GM12878 (cell line): Measurements from ENCODE around the gene PARM1. TPM values are rescaled to one million over a fixed set of nuclear protein-coding genes. Genes with fewer than 3 reads are reported as not detected.

Source experiments
- ATAC-seq: fragments of 200-7000 bp; cut with Tn5 transposase; 3 replicates; pipeline ENCODE4 v1.9.1; 2020; ENCODE audit warnings: mild to moderate bottlenecking, moderate library complexity
- BruUV-seq: library from RNA; stranded (reverse); fragments of 400-500 nt; replicated peaks from 2 replicates; lab custom pipeline; 2021; lab: Mats Ljungman, UMichigan
- CTCF ChIA-PET: fragments of 300-600 bp; sonication (Branson Sonifier 250); formaldehyde crosslinking; extraction: SDS; loops from one replicate; lab custom pipeline; 2021; ENCODE audit warnings: inconsistent platforms; lab: Yijun Ruan, JAX
- POLR2A ChIA-PET: fragments of 350-600 bp; formaldehyde crosslinking; extraction: SDS; loops from one replicate; lab custom pipeline; 2021; ENCODE audit warnings: inconsistent platforms; lab: Charles Lee
- RAD21 ChIA-PET: fragments of 300-600 bp; sonication (Branson Sonifier 250); formaldehyde crosslinking; loops from one replicate; lab custom pipeline; 2023; ENCODE audit warnings: antibody characterized with exemption; ENCODE audit not compliant: unreplicated experiment; lab: Charles Lee
- SMC1A ChIA-PET: fragments of 300-600 bp; sonication (Branson Sonifier 250); formaldehyde crosslinking; loops from one replicate; lab custom pipeline; 2023; ENCODE audit not compliant: unreplicated experiment, uncharacterized antibody; lab: Charles Lee
- DNase-seq: peaks from one replicate; pipeline ENCODE4 v3.0.0-alpha.2; 2011; ENCODE audit warnings: low read depth, low spot score
- FAIRE-seq: peaks from 3 replicates; lab custom pipeline; 2011; peaks lifted over from hg19 to GRCh38; lab: Jason Lieb, UNC
- H2AFZ ChIP-seq: 2 replicates; pipeline ENCODE4 v1.6.0; 2011; ENCODE audit warnings: low read depth, low read length, control low read depth; ENCODE audit not compliant: control insufficient read depth
- H3K27ac ChIP-seq: 2 replicates; pipeline ENCODE4 v1.5.1; 2011; ENCODE audit warnings: control low read depth; ENCODE audit not compliant: control insufficient read depth, insufficient read depth
- H3K27me3 ChIP-seq, 2 experiments: replicated peaks in 1 of 2; 2 replicates each; pipeline versions ENCODE4 v1.6.0 to v1.6.1; 2011; ENCODE audit warnings: low read length in 1 of 2; ENCODE audit not compliant: control insufficient read depth in 2 of 2, insufficient read depth in 2 of 2
- H3K36me3 ChIP-seq, 2 experiments: 2 replicates each; pipeline ENCODE4 v1.5.1; 2011; ENCODE audit warnings: low read length in 1 of 2; ENCODE audit not compliant: control insufficient read depth in 2 of 2, insufficient read depth in 2 of 2
- H3K4me1 ChIP-seq: 2 replicates; pipeline ENCODE4 v1.6.1; 2011; ENCODE audit warnings: mild to moderate bottlenecking, low read length, moderate library complexity, mixed read lengths; ENCODE audit not compliant: control insufficient read depth, insufficient read depth
- H3K4me2 ChIP-seq: 2 replicates; pipeline ENCODE4 v1.6.0; 2011; ENCODE audit warnings: control low read depth; ENCODE audit not compliant: control insufficient read depth, insufficient read depth
- H3K4me3 ChIP-seq: fragments of 200-600 bp; sonication (generic); 2 replicates; pipeline ENCODE4 v1.5.1; 2016
- H3K79me2 ChIP-seq: 2 replicates; pipeline ENCODE4 v1.6.0; 2011; ENCODE audit warnings: low read length; ENCODE audit not compliant: control insufficient read depth, insufficient read depth
- H3K9ac ChIP-seq: 2 replicates; pipeline ENCODE4 v1.8.0; 2011; ENCODE audit warnings: low read length, control low read depth, mixed read lengths; ENCODE audit not compliant: control insufficient read depth, insufficient read depth
- H3K9me3 ChIP-seq: replicated peaks from 3 replicates; pipeline ENCODE4 v1.5.1; 2011; ENCODE audit warnings: mild to moderate bottlenecking, low read length; ENCODE audit not compliant: control insufficient read depth, insufficient read depth
- H4K20me1 ChIP-seq: 2 replicates; pipeline ENCODE4 v1.6.0; 2011; ENCODE audit not compliant: control insufficient read depth, insufficient read depth
- CBFB ChIP-seq: IDR thresholded peaks from 2 replicates; pipeline ENCODE4 v1.6.1; 2016; ENCODE audit warnings: antibody characterized with exemption, low read depth
- CREB1 ChIP-seq: IDR thresholded peaks from 2 replicates; pipeline ENCODE4 v1.6.1; 2012; ENCODE audit warnings: low read depth, mild to moderate bottlenecking, inconsistent platforms
- MTA3 ChIP-seq: IDR thresholded peaks from 2 replicates; pipeline ENCODE4 v1.6.1; 2012; ENCODE audit warnings: low read length, inconsistent platforms, borderline replicate concordance
- MYB ChIP-seq: fragments of 150-350 bp; IDR thresholded peaks from 2 replicates; pipeline ENCODE4 v1.6.1; 2014; ENCODE audit warnings: mild to moderate bottlenecking, low read depth, low read length, borderline replicate concordance
- SIX5 ChIP-seq: IDR thresholded peaks from 2 replicates; pipeline ENCODE4 v1.6.1; 2011; ENCODE audit warnings: mild to moderate bottlenecking, low read depth, low read length, moderate library complexity; ENCODE audit not compliant: severe bottlenecking
- ZNF217 ChIP-seq: fragments of 450-650 bp; IDR thresholded peaks from 2 replicates; pipeline ENCODE4 v1.6.1; 2017; ENCODE audit warnings: antibody characterized with exemption, mild to moderate bottlenecking
- WGBS: methylation state at CpG from one replicate; pipeline ENCODE4 v1.1.6; 2016; ENCODE audit warnings: low lambda C conversion rate; ENCODE audit not compliant: insufficient replicate concordance, insufficient coverage; ENCODE audit errors: missing lambda C conversion rate; 5-methylcytosine and 5-hydroxymethylcytosine counted together
- in situ Hi-C: fragments of 300-500 bp; cut with MboI; formaldehyde crosslinking; loops from 9 replicates; pipeline ENCODE4 v1.14.3; 2018; ENCODE audit warnings: mixed read lengths
- intact Hi-C: fragments of 100-400 bp; cut with micrococcal nuclease; formaldehyde crosslinking; loops from one replicate; pipeline ENCODE4 v1.14.2; 2022; ENCODE audit not compliant: unreplicated experiment
- polyA plus RNA-seq, 11 experiments: library from polyadenylated mRNA; depleted of rRNA in 4 of 11; unstranded in 6 of 11; stranded (reverse) in 5 of 11; fragments of >200 nt; fragmentation: Nextera tagmentation in 4 of 11; fragmentation: Illumina TruSeq in 1 of 11; extraction: Ambion mirVana in 4 of 11; extraction: Trizol in 1 of 11; gene quantifications; 1 replicate in 1 of 11; 2 replicates in 10 of 11; pipeline versions ENCODE4 v1.2.1 to v1.2.3, GENCODE V29; 2011 to 2016; ENCODE audit warnings: inconsistent platforms in 2 of 11, missing spikeins in 2 of 11, low read depth in 1 of 11
- total RNA-seq, 4 experiments: library from RNA; depleted of rRNA in 3 of 4; stranded (reverse); fragments of >200 nt in 3 of 4; fragmentation: Illumina TruSeq in 1 of 4; extraction: Trizol in 1 of 4; gene quantifications; 2 replicates each; pipeline versions ENCODE4 v1.2.1 to v1.2.3, GENCODE V29; 2013 to 2021
- TF ChIP-seq, protein P1 (sequence below): fragments of 450-650 bp; IDR thresholded peaks from 2 replicates; pipeline ENCODE4 v1.6.1; 2017; ENCODE audit warnings: mild to moderate bottlenecking
- TF ChIP-seq, protein P2 (sequence below): fragments of 450-650 bp; IDR thresholded peaks from 2 replicates; pipeline ENCODE4 v1.6.1; 2014; ENCODE audit warnings: mild to moderate bottlenecking
- TF ChIP-seq, protein P3 (sequence below): fragments of 450-650 bp; IDR thresholded peaks from 2 replicates; pipeline ENCODE4 v1.6.1; 2017; ENCODE audit warnings: low read depth, mild to moderate bottlenecking, moderate library complexity
- TF ChIP-seq, protein P4 (sequence below): fragments of 150-350 bp; IDR thresholded peaks from 2 replicates; pipeline ENCODE4 v1.6.1; 2014; ENCODE audit warnings: mild to moderate bottlenecking, low read depth, low read length
- TF ChIP-seq, protein P5 (sequence below): IDR thresholded peaks from 2 replicates; pipeline ENCODE4 v1.6.1; 2011; ENCODE audit warnings: borderline replicate concordance, low read depth, mild to moderate bottlenecking, moderate library complexity, mixed read lengths, low read length; ENCODE audit not compliant: insufficient read depth; ENCODE audit errors: extremely low read length

PARM1 gene
- total and polyA plus RNA-seq, 10 of the 15 experiments (the other 5 are each of a cell fraction or from before 2014, with no cell fraction given), result 13.9 to 56.2 (median 41.3) TPM

DNA sequence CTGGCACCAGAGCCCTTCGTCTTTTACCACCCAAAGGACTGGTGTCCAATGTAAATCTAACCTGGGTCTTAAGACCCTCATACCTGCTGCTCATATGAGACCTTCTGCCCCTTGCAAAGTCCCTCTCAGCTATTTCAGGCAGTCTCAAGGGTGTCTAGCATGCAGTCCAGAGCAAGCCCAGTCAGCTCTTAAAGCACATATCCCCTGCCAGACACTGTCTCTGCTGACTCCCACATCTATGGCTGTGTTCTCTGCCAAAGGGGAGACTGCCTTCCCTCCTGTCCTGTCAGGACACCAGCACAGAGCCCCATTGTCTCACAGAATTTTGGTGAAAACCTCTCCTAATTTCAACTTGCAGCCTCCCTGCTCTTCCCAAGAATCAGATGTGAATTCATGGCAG is 118.5 kb downstream of the PARM1 start:
- intact Hi-C loops, result no loop called here
- no peak for DNase-seq
- no peaks in the 10 kb centered on the region for H3K9me3 ChIP-seq
- H4K20me1 ChIP-seq, result no peaks in the 10 kb centered on the region
- H3K79me2 ChIP-seq, result no peaks in the 10 kb centered on the region
- H3K4me3 ChIP-seq, result no peak overlapping the region
- no peak for ATAC-seq
- POLR2A ChIA-PET, result no interaction called here
- H3K4me2 ChIP-seq, result no peak overlapping the region
- WGBS, result 21% methylated on average over 1 of the region's 1 CpG
- CTCF ChIA-PET, result no interaction called here
- SMC1A ChIA-PET, result interaction anchor here (1.0 kb wide), 1 partner anchor 15 kb away, joined by 3 read pairs; no protein-coding TSS in a partner anchor
- H3K27me3 ChIP-seq, result no peaks in the 10 kb centered on the region
- no TSS peak for BruUV-seq
- TF ChIP-seq MTA3, result no peak
- TF ChIP-seq ZNF217, result no peak
- no peak for TF ChIP-seq SIX5
- TF ChIP-seq, protein P1, sequence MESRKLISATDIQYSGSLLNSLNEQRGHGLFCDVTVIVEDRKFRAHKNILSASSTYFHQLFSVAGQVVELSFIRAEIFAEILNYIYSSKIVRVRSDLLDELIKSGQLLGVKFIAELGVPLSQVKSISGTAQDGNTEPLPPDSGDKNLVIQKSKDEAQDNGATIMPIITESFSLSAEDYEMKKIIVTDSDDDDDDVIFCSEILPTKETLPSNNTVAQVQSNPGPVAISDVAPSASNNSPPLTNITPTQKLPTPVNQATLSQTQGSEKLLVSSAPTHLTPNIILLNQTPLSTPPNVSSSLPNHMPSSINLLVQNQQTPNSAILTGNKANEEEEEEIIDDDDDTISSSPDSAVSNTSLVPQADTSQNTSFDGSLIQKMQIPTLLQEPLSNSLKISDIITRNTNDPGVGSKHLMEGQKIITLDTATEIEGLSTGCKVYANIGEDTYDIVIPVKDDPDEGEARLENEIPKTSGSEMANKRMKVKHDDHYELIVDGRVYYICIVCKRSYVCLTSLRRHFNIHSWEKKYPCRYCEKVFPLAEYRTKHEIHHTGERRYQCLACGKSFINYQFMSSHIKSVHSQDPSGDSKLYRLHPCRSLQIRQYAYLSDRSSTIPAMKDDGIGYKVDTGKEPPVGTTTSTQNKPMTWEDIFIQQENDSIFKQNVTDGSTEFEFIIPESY, result no peak
- TF ChIP-seq, protein P2, sequence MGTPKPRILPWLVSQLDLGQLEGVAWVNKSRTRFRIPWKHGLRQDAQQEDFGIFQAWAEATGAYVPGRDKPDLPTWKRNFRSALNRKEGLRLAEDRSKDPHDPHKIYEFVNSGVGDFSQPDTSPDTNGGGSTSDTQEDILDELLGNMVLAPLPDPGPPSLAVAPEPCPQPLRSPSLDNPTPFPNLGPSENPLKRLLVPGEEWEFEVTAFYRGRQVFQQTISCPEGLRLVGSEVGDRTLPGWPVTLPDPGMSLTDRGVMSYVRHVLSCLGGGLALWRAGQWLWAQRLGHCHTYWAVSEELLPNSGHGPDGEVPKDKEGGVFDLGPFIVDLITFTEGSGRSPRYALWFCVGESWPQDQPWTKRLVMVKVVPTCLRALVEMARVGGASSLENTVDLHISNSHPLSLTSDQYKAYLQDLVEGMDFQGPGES, result no peak
- TF ChIP-seq, protein P3, sequence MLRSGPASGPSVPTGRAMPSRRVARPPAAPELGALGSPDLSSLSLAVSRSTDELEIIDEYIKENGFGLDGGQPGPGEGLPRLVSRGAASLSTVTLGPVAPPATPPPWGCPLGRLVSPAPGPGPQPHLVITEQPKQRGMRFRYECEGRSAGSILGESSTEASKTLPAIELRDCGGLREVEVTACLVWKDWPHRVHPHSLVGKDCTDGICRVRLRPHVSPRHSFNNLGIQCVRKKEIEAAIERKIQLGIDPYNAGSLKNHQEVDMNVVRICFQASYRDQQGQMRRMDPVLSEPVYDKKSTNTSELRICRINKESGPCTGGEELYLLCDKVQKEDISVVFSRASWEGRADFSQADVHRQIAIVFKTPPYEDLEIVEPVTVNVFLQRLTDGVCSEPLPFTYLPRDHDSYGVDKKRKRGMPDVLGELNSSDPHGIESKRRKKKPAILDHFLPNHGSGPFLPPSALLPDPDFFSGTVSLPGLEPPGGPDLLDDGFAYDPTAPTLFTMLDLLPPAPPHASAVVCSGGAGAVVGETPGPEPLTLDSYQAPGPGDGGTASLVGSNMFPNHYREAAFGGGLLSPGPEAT, result no peak
- TF ChIP-seq MYB, result no peak
- TF ChIP-seq, protein P4, sequence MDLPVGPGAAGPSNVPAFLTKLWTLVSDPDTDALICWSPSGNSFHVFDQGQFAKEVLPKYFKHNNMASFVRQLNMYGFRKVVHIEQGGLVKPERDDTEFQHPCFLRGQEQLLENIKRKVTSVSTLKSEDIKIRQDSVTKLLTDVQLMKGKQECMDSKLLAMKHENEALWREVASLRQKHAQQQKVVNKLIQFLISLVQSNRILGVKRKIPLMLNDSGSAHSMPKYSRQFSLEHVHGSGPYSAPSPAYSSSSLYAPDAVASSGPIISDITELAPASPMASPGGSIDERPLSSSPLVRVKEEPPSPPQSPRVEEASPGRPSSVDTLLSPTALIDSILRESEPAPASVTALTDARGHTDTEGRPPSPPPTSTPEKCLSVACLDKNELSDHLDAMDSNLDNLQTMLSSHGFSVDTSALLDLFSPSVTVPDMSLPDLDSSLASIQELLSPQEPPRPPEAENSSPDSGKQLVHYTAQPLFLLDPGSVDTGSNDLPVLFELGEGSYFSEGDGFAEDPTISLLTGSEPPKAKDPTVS, result no peak
- TF ChIP-seq CBFB, result no peak
- TF ChIP-seq, protein P5, sequence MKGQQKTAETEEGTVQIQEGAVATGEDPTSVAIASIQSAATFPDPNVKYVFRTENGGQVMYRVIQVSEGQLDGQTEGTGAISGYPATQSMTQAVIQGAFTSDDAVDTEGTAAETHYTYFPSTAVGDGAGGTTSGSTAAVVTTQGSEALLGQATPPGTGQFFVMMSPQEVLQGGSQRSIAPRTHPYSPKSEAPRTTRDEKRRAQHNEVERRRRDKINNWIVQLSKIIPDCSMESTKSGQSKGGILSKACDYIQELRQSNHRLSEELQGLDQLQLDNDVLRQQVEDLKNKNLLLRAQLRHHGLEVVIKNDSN, result no peak
- no peak for TF ChIP-seq CREB1
- TF ChIP-seq, all 136 proteins: peak for 0
- FAIRE-seq, result no peak
- in situ Hi-C loops, result no loop called here
- H3K36me3 ChIP-seq, result no peaks in the 10 kb centered on the region
- no peak overlapping the region for H2AFZ ChIP-seq
- no peak overlapping the region for H3K9ac ChIP-seq
- H3K4me1 ChIP-seq, result no peaks in the 10 kb centered on the region
- RAD21 ChIA-PET, result no interaction called here
- no peak overlapping the region for H3K27ac ChIP-seq
